Peyer's patch (tissue), 4 donors: ENCODE results near the gene RIBC1. TPM values are rescaled to one million over a fixed set of nuclear protein-coding genes. Genes with fewer than 3 reads are reported as not detected.
A peak's percentile ranks its signal among the peaks of the same experiment; 100 is the strongest.

ENCODE experiments used
- DNase-seq, 3 donors: peaks; one replicate each; pipeline ENCODE4 v3.0.0-alpha.2; 2017 to 2019
- H3K27ac ChIP-seq, 4 donors: fragments of 200-600 bp; sonication (generic); one replicate each; pipeline ENCODE4 v1.5.1; 2016 to 2019
- H3K27me3 ChIP-seq, 2 donors: fragments of 200-600 bp; sonication (generic); one replicate each; pipeline ENCODE4 v1.5.1; 2019
- H3K36me3 ChIP-seq, 3 donors: fragments of 200-600 bp; sonication (generic); one replicate each; pipeline ENCODE4 v1.5.1; 2016 to 2019
- H3K4me1 ChIP-seq, 4 donors: fragments of 200-600 bp; sonication (generic); one replicate each; pipeline ENCODE4 v1.5.1; 2016 to 2019
- H3K4me3 ChIP-seq, 4 donors: fragments of 200-600 bp; sonication (generic); 1 replicate in 3 of 4; 2 replicates in 1 of 4; pipeline ENCODE4 v1.5.1; 2016 to 2019; ENCODE audit warnings: mild to moderate bottlenecking in 1 of 4
- H3K9me3 ChIP-seq, 4 donors: fragments of 200-600 bp; sonication (generic); one replicate each; pipeline ENCODE4 v1.5.1; 2016 to 2019; ENCODE audit warnings: mild to moderate bottlenecking in 1 of 4
- CTCF ChIP-seq, 6 experiments: fragments of 450-650 bp in 4 of 6; fragments of 200-600 bp in 2 of 6; sonication (generic) in 1 of 6; IDR thresholded peaks; one replicate each; pipeline ENCODE4 v1.5.1; 2017 to 2019; ENCODE audit warnings: antibody characterized with exemption in 6 of 6, mild to moderate bottlenecking in 3 of 6, moderate library complexity in 1 of 6
- POLR2A ChIP-seq, 2 donors: fragments of 450-650 bp; IDR thresholded peaks; one replicate each; pipeline ENCODE4 v1.5.1; 2017; ENCODE audit warnings: antibody characterized with exemption in 2 of 2, mild to moderate bottlenecking in 2 of 2, moderate library complexity in 2 of 2
- total RNA-seq, 4 donors: library from RNA; depleted of rRNA; stranded (reverse); fragments of >200 nt; gene quantifications; one replicate each; pipeline ENCODE4 v1.1.0, GENCODE V29; 2016

RIBC1 gene
- total RNA-seq, 4 donors from 2014 or later = 1.0 TPM; not detected in 3

DNA sequence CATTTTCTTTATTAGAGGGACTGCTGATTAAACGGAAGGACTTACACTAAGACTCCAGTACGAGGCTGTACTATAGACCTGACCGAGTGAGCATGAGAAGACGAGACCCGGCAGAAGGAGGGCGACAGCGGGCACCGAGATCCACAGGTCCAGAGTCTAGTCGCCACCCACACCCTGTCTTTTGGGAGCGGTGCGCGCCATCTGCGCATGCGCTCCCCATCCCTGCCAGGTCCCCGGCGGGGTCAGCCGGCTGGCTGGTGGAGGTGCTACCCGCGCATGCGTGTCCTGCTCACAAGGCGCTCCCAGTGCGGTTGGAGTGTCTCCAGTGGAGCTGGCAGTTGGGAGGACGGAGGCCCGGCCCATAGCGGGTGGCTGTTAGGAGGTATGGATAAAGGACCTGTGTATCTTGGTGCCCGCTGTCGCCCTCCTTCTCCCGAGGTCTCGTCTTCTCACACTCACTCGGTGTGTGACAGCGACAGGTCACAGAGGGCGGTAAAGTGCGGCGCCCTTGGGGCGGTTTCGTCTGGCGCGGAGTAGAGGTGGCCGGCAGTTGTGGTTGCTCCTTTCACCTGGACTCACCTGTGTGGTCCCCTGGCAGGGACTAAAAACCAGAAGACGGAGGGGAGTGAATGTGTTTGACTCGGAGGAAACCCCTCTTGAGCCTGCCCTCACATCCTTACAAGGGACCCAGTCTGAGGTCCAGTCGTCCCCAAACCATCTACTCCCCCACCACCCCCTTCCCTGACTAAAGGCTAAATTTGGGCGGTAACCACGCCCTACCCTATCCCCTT, 19.1 kb downstream of the RIBC1 start:
- Histone ChIP-seq H3K27ac (peak overlapping the region in 3 of 4 donors; percentile 66 to 86 (median 82)), H3K36me3 (no peaks in the 10 kb centered on the region), H3K4me1 (no peaks in the 10 kb centered on the region), H3K4me3 (peak overlapping the region; percentile 40 to 55 (median 44)), H3K27me3 (no peaks in the 10 kb centered on the region), H3K9me3 (no peaks in the 10 kb centered on the region)
- peak; percentile 34 to 36 for TF ChIP-seq POLR2A (IDR thresholded peaks at IDR 0.05)
- TF ChIP-seq CTCF (IDR thresholded peaks at IDR 0.05) = peak in 1 of 6 experiments; percentile 13
- peak; percentile 72 to 90 (median 85) for DNase-seq

- Histone ChIP-seq H3K4me3 (peak overlapping the region in 3 of 4 donors; percentile 42 to 55 (median 47)), H3K27ac (peak overlapping the region in 1 of 4 donors; percentile 86), H3K9me3 (no peaks in the 10 kb centered on the region), H3K4me1 (no peaks in the 10 kb centered on the region), H3K27me3 (no peaks in the 10 kb centered on the region), H3K36me3 (no peaks in the 10 kb centered on the region)
- peak in 1 of 3 donors; percentile 16 for DNase-seq
- TF ChIP-seq POLR2A (IDR thresholded peaks at IDR 0.05) (no peak), CTCF (IDR thresholded peaks at IDR 0.05) (no peak)
These were observed 19.6 kb downstream of the RIBC1 start for GRCh38 chrX:53442322-53442631.

DNA sequence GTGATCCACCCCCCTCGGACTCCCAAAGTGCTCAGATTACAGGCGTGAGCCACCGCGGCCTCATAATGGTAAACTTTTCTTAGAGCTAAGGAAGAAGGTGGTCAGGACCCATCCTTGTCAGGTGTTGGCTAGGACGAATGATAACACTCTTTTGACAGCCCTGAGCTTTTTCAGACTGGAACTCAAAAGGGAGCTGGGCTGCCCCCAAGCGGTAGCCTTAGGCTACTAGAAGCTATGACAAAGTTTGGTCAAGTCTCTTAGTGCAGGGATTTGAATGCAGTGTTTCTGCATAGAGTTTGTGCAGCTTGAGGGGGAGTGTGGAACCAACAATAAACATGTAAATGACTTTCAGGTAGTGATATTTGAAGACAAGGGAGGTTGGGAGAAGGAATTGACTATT, 23.3 kb downstream of the RIBC1 start:
- peak in 2 of 3 donors; percentile 61 to 68 for DNase-seq
- TF ChIP-seq POLR2A (IDR thresholded peaks at IDR 0.05) (no peak), CTCF (IDR thresholded peaks at IDR 0.05) (peak in 4 of 6 experiments; percentile 33 to 64 (median 56))
- Histone ChIP-seq H3K27ac (no peak overlapping the region), H3K9me3 (no peaks in the 10 kb centered on the region), H3K4me3 (no peak overlapping the region), H3K4me1 (no peaks in the 10 kb centered on the region), H3K27me3 (no peaks in the 10 kb centered on the region), H3K36me3 (no peaks in the 10 kb centered on the region)

DNA sequence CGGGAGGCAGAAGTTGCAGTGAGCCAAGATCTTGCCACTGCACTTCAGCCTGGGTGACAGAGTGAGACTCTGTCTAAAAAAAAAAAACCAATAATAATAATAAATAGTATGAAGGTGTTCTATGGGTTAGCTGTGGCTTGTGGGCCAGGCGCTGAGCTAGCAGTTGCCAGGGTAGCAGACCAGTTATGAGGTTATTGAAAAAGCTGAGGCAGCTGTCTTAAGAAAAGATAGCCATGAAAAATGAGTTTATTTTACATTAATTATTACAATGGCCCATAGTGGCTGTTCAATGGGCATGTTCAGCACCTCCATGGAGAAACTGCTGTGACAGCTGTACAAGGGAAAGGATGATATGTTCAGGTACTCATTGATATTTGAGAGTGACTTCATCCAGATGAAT, 24.8 kb downstream of the RIBC1 start:
- Histone ChIP-seq H3K36me3 (no peaks in the 10 kb centered on the region), H3K27ac (no peak overlapping the region), H3K9me3 (no peaks in the 10 kb centered on the region), H3K27me3 (no peaks in the 10 kb centered on the region), H3K4me1 (no peaks in the 10 kb centered on the region), H3K4me3 (no peak overlapping the region)
- no peak for DNase-seq
- TF ChIP-seq POLR2A (IDR thresholded peaks at IDR 0.05) (no peak), CTCF (IDR thresholded peaks at IDR 0.05) (no peak)

- no peak for TF ChIP-seq CTCF (IDR thresholded peaks at IDR 0.05)
- TF ChIP-seq POLR2A (IDR thresholded peaks at IDR 0.05) = no peak
- Histone ChIP-seq H3K4me3 (no peak overlapping the region), H3K9me3 (no peaks in the 10 kb centered on the region), H3K27ac (no peak overlapping the region), H3K4me1 (no peaks in the 10 kb centered on the region), H3K36me3 (no peaks in the 10 kb centered on the region), H3K27me3 (no peaks in the 10 kb centered on the region)
- no peak for DNase-seq
These were observed 27.0 kb downstream of the RIBC1 start for GRCh38 chrX:53449632-53450031.
